ENCODE measurements around the gene CDC14A.

CDC14A gene

DNA sequence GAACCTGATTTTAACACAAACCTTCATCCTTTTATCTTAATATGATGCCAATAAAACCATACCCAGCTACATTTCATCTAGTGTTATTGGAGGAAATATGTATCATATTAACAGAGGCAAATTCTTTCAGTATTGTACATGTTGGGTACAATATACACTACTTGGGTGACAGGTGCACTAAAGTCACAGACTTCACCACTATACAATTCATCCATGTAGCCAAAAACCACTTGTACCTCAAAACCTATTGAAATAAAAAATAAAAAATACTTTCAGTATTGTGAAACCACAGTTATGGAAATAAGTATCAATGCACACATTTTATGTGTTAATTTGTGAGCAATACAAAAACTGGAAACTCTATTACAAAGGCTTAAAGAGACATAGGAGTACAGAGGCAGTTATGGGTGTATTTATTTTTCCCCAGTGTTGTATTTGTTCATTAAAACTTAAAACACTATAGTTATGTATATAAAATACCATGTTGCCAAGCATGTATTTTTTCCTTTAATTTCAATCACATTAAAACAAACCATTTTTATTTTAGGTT lies 160.6 kb downstream of the CDC14A start:
- TF ChIP-seq TAF1 (IDR thresholded peaks at IDR 0.05; ENCODE audit: borderline replicate concordance, insufficient read depth, low read length) (no peak), REST (IDR thresholded peaks at IDR 0.05; ENCODE audit: insufficient read depth in 1 of 2, low read depth in 2 of 2, low read length in 2 of 2) (no peak), FOXP2 (optimal IDR thresholded peaks at IDR 0.05; ENCODE audit: borderline replicate concordance, extremely low read depth, extremely low read length, insufficient read depth) (no peak), SIN3A (IDR thresholded peaks at IDR 0.05; ENCODE audit: borderline replicate concordance, insufficient read depth, low read length) (no peak), POLR2AphosphoS5 (IDR thresholded peaks at IDR 0.05; ENCODE audit: low read depth, low read length) (no peak)

DNA sequence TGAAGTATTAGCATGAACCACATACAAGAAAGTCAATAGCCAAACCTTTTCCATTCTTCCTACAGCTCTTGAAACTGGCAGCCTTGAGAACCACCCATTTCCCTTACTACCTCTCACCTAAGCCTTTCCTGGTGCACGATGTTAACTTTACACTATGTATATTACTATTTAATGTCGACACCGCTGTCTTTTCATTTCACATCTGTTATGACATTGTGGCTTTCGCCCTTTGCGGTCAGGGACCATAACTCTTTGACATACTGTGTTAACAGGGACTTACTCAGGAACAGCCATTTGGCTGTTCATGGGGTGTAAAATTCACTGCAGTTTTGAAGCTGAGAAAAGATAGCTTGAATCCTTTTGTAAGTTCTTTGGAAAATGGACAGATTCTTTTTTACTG lies 164.6 kb downstream of the CDC14A start:
- TF ChIP-seq TAF1 (IDR thresholded peaks at IDR 0.05; ENCODE audit: borderline replicate concordance, insufficient read depth, low read length) (no peak), REST (IDR thresholded peaks at IDR 0.05; ENCODE audit: insufficient read depth in 1 of 2, low read depth in 2 of 2, low read length in 2 of 2) (no peak), FOXP2 (optimal IDR thresholded peaks at IDR 0.05; ENCODE audit: borderline replicate concordance, extremely low read depth, extremely low read length, insufficient read depth) (no peak), SIN3A (IDR thresholded peaks at IDR 0.05; ENCODE audit: borderline replicate concordance, insufficient read depth, low read length) (no peak), POLR2AphosphoS5 (IDR thresholded peaks at IDR 0.05; ENCODE audit: low read depth, low read length) (no peak)

GRCh38 chr1:100517515-100517914 lies 165.2 kb downstream of the CDC14A start:
- TF ChIP-seq POLR2AphosphoS5 (IDR thresholded peaks at IDR 0.05; ENCODE audit: low read depth, low read length) (no peak), FOXP2 (optimal IDR thresholded peaks at IDR 0.05; ENCODE audit: borderline replicate concordance, extremely low read depth, extremely low read length, insufficient read depth) (no peak), REST (IDR thresholded peaks at IDR 0.05; ENCODE audit: insufficient read depth in 1 of 2, low read depth in 2 of 2, low read length in 2 of 2) (no peak), TAF1 (IDR thresholded peaks at IDR 0.05; ENCODE audit: borderline replicate concordance, insufficient read depth, low read length) (no peak), SIN3A (IDR thresholded peaks at IDR 0.05; ENCODE audit: borderline replicate concordance, insufficient read depth, low read length) (no peak)

DNA sequence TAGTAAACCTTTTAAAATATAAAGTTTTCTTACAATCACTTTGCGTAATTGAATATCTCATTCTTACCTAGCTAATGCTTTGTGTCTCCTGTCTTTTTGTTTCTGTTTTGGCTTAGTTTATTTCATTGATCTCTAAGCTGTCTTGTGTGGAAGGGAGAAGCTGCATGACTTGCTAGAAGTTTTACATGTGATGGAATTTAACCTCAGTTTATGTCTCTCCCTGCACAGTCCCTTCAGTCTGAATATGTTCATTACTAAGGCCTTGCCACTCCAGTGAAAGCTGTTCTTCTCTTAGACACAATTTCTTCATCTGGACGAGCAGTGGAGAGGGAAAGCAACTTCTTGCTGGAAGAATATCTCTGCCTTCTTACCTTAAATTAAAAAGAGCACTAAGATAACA lies 165.7 kb downstream of the CDC14A start:
- TF ChIP-seq REST (IDR thresholded peaks at IDR 0.05; ENCODE audit: insufficient read depth in 1 of 2, low read depth in 2 of 2, low read length in 2 of 2) (no peak), TAF1 (IDR thresholded peaks at IDR 0.05; ENCODE audit: borderline replicate concordance, insufficient read depth, low read length) (no peak), SIN3A (IDR thresholded peaks at IDR 0.05; ENCODE audit: borderline replicate concordance, insufficient read depth, low read length) (no peak), POLR2AphosphoS5 (IDR thresholded peaks at IDR 0.05; ENCODE audit: low read depth, low read length) (no peak), FOXP2 (optimal IDR thresholded peaks at IDR 0.05; ENCODE audit: borderline replicate concordance, extremely low read depth, extremely low read length, insufficient read depth) (no peak)

All from PFSK-1 (cell line).